GM18508 (cell line): Measurements from ENCODE around the gene KCNJ1.

Experiments
- ATAC-seq: cut with Tn5 transposase; IDR thresholded peaks from one replicate; pipeline ENCODE4 v1.9.1; 2021; ENCODE audit warnings: moderate number of reproducible peaks; ENCODE audit not compliant: insufficient read depth, unreplicated experiment

KCNJ1 gene

GRCh38 chr11:128827191-128827893 lies 39.8 kb downstream of the KCNJ1 start:
- no peak for ATAC-seq

DNA sequence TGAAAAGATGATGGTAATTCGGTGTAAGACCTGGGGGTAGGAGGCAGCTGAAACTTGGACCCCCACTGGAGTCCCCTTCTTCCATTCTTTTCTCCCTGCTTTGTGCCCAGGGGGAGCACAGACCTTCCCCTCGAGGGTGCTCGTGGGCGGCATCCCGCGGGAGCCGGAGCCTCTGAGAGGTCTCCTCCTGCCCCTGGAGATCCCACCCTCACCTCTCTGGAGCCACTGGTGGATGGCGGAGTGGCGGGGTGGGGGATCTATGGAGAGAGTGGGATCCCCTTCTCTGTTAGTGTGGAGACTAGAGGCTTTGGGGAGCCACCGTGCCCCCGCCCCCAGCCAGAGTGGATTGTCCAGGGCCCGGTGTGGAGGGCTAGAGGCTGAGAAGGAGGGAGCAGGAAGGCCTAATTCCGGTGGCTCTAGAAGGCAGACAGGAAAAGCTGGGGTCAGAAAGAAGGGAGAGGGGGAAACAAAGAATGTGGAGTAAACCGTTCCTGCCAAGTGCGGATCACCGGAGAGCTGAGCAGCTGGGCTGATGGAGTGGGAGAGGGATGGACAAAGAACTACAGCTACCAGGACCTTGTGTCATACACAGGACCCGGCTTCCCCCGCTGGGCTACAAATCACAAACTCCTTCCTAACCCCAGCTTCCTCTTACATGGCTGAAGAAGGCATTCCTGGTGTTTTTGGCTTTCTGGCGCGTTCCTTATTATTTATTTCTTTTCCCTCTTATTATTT lies 41.9 kb downstream of the KCNJ1 start:
- ATAC-seq: no peak

DNA sequence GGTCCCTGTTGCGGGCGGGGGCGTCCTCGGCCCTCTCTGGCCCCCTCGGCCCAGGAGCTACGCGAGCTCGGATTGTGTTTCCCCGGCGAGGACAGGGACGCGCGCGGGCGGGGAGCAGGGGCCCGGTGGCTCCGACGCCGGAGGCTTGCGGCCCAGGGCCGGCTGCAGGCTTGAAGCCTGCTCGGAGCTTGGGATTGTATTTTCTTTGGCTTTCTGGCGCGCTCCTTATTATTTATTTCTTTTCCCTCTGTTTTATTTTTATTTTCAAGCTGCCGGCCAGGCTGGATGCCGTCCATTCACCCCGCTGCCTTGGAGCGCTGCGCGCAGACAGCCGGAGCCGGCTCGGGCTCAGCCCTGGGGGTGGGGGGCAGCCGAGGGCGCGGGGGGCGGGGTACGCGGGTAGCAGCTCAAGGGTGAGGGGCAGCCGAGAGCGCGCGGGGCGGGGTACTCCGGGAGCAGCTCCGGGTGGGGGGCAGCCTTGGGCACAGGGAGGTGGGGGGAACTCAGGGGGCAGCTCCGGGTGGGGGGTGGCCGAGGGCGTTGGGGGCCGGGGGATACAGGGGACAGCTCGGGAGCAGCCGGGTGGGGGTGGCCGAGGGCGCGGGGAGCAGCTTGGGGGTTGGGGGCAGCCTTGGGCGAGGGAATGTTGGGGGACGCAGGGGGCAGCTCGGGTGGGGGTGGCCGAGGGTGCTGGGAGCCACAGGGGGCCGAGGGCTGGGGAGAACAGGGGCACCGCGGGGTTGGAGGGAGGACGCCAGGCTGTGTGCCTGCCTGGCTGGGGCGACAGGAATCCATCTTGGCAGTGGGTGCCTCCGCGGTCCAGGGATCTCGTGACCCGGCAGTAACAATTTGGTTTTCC lies 42.7 kb downstream of the KCNJ1 start:
- ATAC-seq: no peak

DNA sequence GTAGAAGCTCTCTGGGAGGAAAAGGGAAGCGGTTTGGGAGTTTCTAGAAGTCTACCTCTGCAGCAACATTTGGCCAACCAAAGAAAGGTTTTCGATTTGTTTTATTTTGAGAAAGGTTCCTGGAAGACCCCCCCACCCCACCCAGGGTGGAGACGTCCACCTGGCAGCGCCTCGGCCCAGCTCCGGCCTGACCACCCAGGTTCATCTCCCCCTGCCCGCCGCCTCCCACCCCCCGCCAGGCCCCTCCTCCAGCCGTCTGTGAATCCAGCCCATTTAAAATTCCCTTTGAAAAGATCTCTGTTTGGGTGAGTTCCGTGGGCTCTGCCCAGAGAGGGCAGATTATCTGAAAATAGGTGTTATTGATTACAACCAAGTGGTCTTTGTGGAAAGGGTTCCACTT lies 43.3 kb downstream of the KCNJ1 start:
- no peak for ATAC-seq

GRCh38 chr11:128822130-128822529 lies 45.0 kb downstream of the KCNJ1 start:
- no peak for ATAC-seq

GRCh38 chr11:128821556-128821955 lies 45.5 kb downstream of the KCNJ1 start:
- no peak for ATAC-seq

DNA sequence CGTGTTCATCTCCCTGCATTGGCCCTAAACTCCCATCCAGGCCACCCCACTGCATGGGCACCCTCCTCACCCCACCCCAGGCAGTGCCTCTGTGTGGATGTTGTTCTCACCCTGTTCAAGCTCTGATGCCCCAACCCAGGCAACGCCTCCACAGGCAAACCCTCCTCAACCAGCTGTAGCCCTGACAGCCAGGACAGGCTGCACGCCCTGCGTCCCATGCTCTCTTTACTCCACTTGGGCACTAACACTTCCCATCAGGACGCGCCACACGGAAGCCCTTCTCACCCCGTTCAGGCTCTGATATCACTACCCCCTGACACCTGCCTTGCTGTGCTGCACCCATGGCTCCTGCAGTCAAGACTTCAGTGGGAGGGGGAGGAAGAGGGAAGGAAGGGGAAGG lies 47.9 kb downstream of the KCNJ1 start:
- ATAC-seq: no peak

GRCh38 chr11:128814856-128815705 lies 52.0 kb downstream of the KCNJ1 start:
- no peak for ATAC-seq

DNA sequence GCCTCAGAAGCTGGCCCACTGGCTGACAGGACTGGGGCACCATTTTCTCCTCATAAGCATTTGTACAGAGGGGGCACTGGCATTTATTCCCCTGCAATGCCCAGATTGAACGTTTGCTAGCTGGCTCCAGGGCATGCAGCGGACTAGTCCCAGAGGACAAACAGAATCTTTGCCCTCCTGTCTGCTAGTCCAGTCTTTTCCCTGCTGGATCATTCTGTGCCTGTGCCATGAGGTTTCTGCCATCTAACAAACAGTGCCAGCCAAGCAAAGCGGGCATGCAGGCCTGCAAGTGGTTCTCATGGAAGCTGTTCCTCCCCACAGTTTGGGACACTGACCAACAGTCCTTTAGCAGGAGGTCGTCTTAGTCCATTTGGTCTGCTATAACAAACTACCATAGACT lies 53.4 kb downstream of the KCNJ1 start:
- ATAC-seq: no peak

GRCh38 chr11:128810784-128811514 lies 56.1 kb downstream of the KCNJ1 start:
- ATAC-seq: no peak

DNA sequence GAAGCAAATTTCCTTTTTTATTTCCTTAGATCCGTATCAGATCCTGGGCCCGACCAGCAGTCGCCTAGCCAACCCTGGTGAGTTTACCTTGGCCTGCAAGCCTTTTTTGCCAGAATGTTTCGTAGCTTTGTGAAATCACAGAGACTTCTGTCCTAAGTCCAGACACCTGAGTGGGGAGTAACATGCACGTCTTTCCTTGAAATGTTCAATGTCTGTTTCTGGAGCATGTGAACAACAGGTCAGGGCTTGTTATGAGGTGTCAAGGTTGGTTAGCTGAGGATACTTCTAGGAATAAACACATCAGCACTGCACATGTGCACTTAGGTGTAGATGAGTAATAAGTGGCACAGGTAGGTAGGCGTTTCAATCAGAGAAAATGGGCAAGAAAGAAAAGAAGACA lies 58.0 kb downstream of the KCNJ1 start:
- no peak for ATAC-seq

- ATAC-seq: no peak
These were observed 59.2 kb downstream of the KCNJ1 start for GRCh38 chr11:128807909-128808308.

GRCh38 chr11:128806506-128807261 lies 60.4 kb downstream of the KCNJ1 start:
- no peak for ATAC-seq

- ATAC-seq: no peak
These were observed 62.6 kb downstream of the KCNJ1 start for GRCh38 chr11:128804481-128804880.

DNA sequence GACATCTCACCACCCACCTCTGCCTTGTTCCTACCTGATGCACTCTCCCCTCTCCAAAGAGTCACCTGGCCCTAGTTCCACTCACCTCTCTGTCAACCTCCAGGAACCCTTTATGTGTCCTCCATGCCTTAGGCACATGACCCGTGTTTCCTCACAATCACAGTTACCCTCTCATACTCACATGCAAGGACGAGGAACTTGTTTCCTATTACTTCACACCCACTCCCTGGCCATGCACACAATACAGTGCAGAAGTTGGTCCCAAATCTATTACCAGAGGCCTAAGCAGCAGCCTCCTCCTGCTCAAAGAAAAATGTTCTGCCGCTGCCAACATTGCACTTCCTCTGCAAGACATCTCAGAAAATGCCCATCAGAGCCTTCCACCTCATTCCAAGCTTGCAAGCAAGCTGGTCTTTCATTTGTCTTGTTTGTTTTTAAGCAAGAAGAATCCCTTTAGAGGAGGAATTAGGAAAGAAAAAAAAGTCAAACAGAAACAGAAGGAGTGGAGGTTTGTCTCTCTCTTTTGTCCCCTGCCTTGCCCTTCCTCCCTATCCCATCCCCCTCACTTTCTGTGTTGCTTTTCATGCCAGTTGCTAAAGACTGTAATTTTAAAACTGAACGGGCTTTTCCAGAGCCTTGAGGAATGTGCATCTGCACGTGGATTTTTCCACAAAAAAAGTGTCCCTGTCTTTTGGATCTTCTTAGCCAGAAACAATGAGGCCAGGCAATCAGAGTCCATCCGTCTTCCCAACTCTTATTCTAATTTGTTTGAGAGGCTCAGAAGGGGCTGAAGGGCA lies 63.4 kb downstream of the KCNJ1 start:
- no peak for ATAC-seq

DNA sequence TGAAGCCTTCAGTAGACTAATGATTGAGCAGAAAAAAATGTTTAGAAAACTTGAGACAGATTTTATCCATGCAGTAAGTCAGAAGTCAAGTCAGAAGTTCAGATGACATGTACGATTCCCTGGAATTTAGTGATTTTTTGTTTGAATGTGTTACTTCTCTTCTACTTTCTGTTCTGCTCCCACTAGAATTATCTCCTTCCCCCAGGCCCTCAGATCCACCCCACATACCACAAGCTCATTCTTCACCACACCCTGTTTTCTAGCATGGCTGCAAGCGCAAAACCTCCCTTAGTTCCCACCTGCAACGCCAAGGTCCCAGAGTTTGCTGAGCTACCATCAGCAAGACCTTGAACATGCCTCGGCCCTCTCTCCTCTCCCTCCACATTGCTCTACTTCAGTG lies 64.1 kb downstream of the KCNJ1 start:
- no peak for ATAC-seq

- no peak for ATAC-seq
These were observed 64.6 kb downstream of the KCNJ1 start for GRCh38 chr11:128802358-128802981.
